Upper lobe of left lung (tissue), 4 donors: Measurements from ENCODE around the gene PLAAT3.

Experiments used
- POLR2A ChIP-seq, 4 donors: fragments of 450-650 bp; IDR thresholded peaks; one replicate each; pipeline ENCODE4 v1.5.1; 2016 to 2017; ENCODE audit warnings: antibody characterized with exemption in 4 of 4, mild to moderate bottlenecking in 2 of 4
- TF ChIP-seq, protein P1 (sequence below), 6 experiments: fragments of 450-650 bp in 4 of 6; fragments of 200-600 bp in 2 of 6; sonication (generic) in 2 of 6; IDR thresholded peaks; one replicate each; pipeline ENCODE4 v1.5.1; 2016 to 2019; ENCODE audit warnings: antibody characterized with exemption in 6 of 6

DNA sequence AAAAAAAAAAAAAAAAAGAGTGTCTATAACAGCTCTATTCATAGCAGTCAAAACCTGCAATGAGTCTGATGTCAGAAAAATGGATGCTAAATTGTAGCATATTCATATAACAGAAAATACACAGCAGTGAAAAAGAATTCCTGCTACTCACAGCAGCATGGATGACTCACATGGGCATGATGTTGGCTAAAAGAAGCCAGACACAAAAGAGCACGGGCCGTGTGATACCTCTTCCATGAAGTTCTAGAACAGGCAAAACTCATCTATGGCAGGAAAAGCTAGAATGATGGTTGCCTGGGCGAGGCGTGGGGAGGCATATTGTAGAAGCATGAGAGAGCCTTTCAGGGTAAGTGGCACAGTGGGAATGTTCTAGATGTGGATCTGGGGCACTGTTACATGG is 18.9 kb downstream of the PLAAT3 start:
- no peak for TF ChIP-seq POLR2A (IDR thresholded peaks at IDR 0.05)
- TF ChIP-seq, protein P1, sequence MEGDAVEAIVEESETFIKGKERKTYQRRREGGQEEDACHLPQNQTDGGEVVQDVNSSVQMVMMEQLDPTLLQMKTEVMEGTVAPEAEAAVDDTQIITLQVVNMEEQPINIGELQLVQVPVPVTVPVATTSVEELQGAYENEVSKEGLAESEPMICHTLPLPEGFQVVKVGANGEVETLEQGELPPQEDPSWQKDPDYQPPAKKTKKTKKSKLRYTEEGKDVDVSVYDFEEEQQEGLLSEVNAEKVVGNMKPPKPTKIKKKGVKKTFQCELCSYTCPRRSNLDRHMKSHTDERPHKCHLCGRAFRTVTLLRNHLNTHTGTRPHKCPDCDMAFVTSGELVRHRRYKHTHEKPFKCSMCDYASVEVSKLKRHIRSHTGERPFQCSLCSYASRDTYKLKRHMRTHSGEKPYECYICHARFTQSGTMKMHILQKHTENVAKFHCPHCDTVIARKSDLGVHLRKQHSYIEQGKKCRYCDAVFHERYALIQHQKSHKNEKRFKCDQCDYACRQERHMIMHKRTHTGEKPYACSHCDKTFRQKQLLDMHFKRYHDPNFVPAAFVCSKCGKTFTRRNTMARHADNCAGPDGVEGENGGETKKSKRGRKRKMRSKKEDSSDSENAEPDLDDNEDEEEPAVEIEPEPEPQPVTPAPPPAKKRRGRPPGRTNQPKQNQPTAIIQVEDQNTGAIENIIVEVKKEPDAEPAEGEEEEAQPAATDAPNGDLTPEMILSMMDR (IDR thresholded peaks at IDR 0.05) = no peak
